Measurements from ENCODE around the gene PPP2R2C. TPM values are rescaled to one million over a fixed set of nuclear protein-coding genes. Genes with fewer than 3 reads are reported as not detected.

The PPP2R2C gene
- total RNA-seq, 1 donor = under 0.01 TPM

DNA sequence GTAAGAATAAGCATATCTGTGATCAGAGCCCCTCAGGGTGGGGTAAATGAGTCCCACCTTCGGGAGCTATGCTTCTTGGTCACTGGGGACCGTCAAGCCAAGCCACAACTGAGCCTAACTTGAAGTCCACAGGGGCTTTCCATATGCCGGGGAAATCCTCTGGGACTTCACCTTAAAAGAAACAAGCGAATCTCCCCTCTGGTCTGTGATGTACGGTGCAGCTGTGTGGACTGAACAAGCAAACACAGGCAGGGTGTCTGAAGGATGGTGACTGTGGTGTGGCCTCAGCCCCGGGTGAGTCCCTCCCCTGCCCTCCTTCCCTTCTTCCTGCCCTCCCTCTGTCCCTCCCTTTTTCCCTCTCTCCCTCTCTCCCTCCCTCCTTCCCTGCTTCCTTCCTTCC lies 29.7 kb upstream of the PPP2R2C start:
- no peaks in the 10 kb centered on the region for H4K20me1 ChIP-seq (ENCODE audit: insufficient read depth, low read length)
- H3K9me3 ChIP-seq (ENCODE audit: low read depth, low read length) = no peaks in the 10 kb centered on the region
- H3K36me3 ChIP-seq (ENCODE audit: insufficient read depth, low read length) = no peaks in the 10 kb centered on the region
- H3K27me3 ChIP-seq (ENCODE audit: insufficient read depth, low read length) = no peaks in the 10 kb centered on the region
- H3K4me1 ChIP-seq (ENCODE audit: insufficient read depth, low read length) = no peaks in the 10 kb centered on the region
- H3K4me3 ChIP-seq (ENCODE audit: insufficient read depth, low read length) = no peak overlapping the region
- no peak overlapping the region for H2AFZ ChIP-seq (ENCODE audit: low read length)
- H3K79me2 ChIP-seq (ENCODE audit: insufficient read depth, low read length) = no peaks in the 10 kb centered on the region
- TF ChIP-seq, protein P1, sequence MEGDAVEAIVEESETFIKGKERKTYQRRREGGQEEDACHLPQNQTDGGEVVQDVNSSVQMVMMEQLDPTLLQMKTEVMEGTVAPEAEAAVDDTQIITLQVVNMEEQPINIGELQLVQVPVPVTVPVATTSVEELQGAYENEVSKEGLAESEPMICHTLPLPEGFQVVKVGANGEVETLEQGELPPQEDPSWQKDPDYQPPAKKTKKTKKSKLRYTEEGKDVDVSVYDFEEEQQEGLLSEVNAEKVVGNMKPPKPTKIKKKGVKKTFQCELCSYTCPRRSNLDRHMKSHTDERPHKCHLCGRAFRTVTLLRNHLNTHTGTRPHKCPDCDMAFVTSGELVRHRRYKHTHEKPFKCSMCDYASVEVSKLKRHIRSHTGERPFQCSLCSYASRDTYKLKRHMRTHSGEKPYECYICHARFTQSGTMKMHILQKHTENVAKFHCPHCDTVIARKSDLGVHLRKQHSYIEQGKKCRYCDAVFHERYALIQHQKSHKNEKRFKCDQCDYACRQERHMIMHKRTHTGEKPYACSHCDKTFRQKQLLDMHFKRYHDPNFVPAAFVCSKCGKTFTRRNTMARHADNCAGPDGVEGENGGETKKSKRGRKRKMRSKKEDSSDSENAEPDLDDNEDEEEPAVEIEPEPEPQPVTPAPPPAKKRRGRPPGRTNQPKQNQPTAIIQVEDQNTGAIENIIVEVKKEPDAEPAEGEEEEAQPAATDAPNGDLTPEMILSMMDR (IDR thresholded peaks at IDR 0.05; ENCODE audit: extremely low read depth, low read depth, low read length) = no peak
- no peak overlapping the region for H3K4me2 ChIP-seq (ENCODE audit: insufficient read depth, low read length)
- DNase-seq (ENCODE audit: insufficient read length, low spot score, missing footprints) = no peak
- no peak overlapping the region for H3K27ac ChIP-seq (ENCODE audit: low read depth, low read length)

DNA sequence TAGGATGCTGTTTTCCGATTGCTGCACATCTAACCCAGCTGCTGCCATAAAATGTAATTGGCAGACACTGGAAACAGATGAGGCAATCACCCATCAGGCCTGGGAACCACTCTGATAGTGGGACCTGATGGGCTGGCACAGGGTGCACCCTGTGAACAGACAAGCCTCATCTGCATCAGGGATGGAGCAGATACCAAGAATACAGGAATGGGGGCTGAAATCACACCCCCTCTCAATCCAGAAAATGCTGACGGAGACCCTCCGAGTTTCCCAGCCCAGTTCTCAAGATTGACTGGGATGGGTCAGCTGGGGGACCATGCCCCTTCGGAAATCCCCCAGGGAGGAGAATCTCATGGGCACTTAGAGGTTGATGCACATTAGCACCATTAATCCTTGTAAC lies 28.8 kb upstream of the PPP2R2C start:
- Histone ChIP-seq H3K9me3 (ENCODE audit: low read depth, low read length) (no peaks in the 10 kb centered on the region), H3K27me3 (ENCODE audit: insufficient read depth, low read length) (no peaks in the 10 kb centered on the region), H3K79me2 (ENCODE audit: insufficient read depth, low read length) (no peaks in the 10 kb centered on the region), H3K4me3 (ENCODE audit: insufficient read depth, low read length) (no peak overlapping the region), H3K4me1 (ENCODE audit: insufficient read depth, low read length) (no peaks in the 10 kb centered on the region), H3K27ac (ENCODE audit: low read depth, low read length) (no peak overlapping the region), H4K20me1 (ENCODE audit: insufficient read depth, low read length) (no peaks in the 10 kb centered on the region), H2AFZ (ENCODE audit: low read length) (no peak overlapping the region), H3K36me3 (ENCODE audit: insufficient read depth, low read length) (no peaks in the 10 kb centered on the region), H3K4me2 (ENCODE audit: insufficient read depth, low read length) (no peak overlapping the region)
- DNase-seq (ENCODE audit: insufficient read length, low spot score, missing footprints) = no peak
- TF ChIP-seq, protein P1 (IDR thresholded peaks at IDR 0.05; ENCODE audit: extremely low read depth, low read depth, low read length) = no peak

DNA sequence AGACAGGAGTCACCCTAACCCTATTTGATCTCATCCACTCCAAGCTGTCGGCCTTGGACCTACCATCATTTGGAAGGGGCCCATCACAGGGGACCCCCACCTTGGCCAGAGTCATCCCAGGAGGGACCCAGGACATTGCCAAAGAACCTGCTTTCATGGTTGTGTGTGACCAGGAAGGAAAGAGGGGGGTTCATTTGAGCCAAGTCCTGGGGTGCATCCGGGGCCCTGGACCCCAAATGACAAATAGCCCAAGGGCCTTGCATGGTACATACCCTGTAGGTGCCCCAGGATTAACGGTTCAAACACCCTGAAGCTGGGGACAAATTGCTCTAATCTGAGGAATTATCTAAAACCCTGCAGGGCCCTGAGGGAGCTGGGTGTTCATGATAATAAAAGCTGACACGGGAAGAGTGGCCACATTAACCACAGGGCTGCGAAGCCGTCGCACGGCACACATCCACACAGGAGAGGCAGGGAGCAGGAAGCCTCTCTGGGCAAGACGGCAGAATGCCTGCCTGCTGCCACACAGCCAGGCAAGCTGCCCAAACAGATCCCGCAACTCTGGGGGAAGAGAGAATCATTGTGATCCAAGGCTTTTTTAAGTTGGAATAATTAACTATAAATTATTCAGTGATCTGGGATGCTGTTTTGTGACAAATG lies 28.2 kb upstream of the PPP2R2C start:
- TF ChIP-seq, protein P1 (IDR thresholded peaks at IDR 0.05; ENCODE audit: extremely low read depth, low read depth, low read length) = no peak
- Histone ChIP-seq H3K36me3 (ENCODE audit: insufficient read depth, low read length) (no peaks in the 10 kb centered on the region), H3K27ac (ENCODE audit: low read depth, low read length) (no peak overlapping the region), H3K4me3 (ENCODE audit: insufficient read depth, low read length) (no peak overlapping the region), H4K20me1 (ENCODE audit: insufficient read depth, low read length) (no peaks in the 10 kb centered on the region), H3K4me1 (ENCODE audit: insufficient read depth, low read length) (no peaks in the 10 kb centered on the region), H2AFZ (ENCODE audit: low read length) (no peak overlapping the region), H3K27me3 (ENCODE audit: insufficient read depth, low read length) (no peaks in the 10 kb centered on the region), H3K79me2 (ENCODE audit: insufficient read depth, low read length) (no peaks in the 10 kb centered on the region), H3K9me3 (ENCODE audit: low read depth, low read length) (no peaks in the 10 kb centered on the region), H3K4me2 (ENCODE audit: insufficient read depth, low read length) (no peak overlapping the region)
- no peak for DNase-seq (ENCODE audit: insufficient read length, low spot score, missing footprints)

DNA sequence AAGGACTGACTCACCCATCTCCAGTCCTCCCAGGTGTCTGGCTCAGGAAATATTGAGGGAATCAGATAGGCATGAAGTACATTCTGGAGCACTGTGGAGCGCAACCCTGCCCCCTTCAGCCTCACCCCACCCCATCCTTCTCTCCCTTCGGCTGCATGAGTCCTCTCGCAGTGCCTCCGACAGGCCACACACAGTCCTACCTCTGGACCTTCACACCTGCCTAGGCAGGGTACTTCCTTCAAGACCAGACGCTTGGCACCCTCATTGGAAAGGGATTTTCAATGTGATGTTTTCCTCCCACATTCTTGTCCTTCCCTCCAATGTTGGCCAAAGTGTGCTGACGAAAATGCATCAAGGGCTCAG lies 26.8 kb upstream of the PPP2R2C start:
- Histone ChIP-seq H3K9me3 (ENCODE audit: low read depth, low read length) (no peaks in the 10 kb centered on the region), H3K4me1 (ENCODE audit: insufficient read depth, low read length) (no peaks in the 10 kb centered on the region), H3K4me3 (ENCODE audit: insufficient read depth, low read length) (no peak overlapping the region), H2AFZ (ENCODE audit: low read length) (no peak overlapping the region), H3K36me3 (ENCODE audit: insufficient read depth, low read length) (no peaks in the 10 kb centered on the region), H3K27me3 (ENCODE audit: insufficient read depth, low read length) (peaks cover 2% of the 10 kb centered on the region), H3K27ac (ENCODE audit: low read depth, low read length) (no peak overlapping the region), H3K4me2 (ENCODE audit: insufficient read depth, low read length) (no peak overlapping the region), H3K79me2 (ENCODE audit: insufficient read depth, low read length) (no peaks in the 10 kb centered on the region), H4K20me1 (ENCODE audit: insufficient read depth, low read length) (no peaks in the 10 kb centered on the region)
- TF ChIP-seq, protein P1 (IDR thresholded peaks at IDR 0.05; ENCODE audit: extremely low read depth, low read depth, low read length) = no peak
- DNase-seq (ENCODE audit: insufficient read length, low spot score, missing footprints) = no peak

All from osteoblast (primary cell).